ENCODE results near the gene PLEKHA5.
A peak's percentile ranks its signal among the peaks of the same experiment; 100 is the strongest.
"Not testable (repeated sequence)": the region's sequence is repeated elsewhere in the genome, so short reads cannot be mapped to it uniquely, and the experiment has no call there.

The PLEKHA5 gene

GRCh38 chr12:19394385-19394784 is 264.9 kb downstream of the PLEKHA5 start:
- ChIA-PET POLR2A (ENCODE audit: low non-redundant PET) (no interaction called here), CTCF (no interaction called here)
- DNase-seq (ENCODE audit: low spot score) = no peak
- H3K27ac ChIP-seq = no peak overlapping the region
- TF ChIP-seq, protein P1, sequence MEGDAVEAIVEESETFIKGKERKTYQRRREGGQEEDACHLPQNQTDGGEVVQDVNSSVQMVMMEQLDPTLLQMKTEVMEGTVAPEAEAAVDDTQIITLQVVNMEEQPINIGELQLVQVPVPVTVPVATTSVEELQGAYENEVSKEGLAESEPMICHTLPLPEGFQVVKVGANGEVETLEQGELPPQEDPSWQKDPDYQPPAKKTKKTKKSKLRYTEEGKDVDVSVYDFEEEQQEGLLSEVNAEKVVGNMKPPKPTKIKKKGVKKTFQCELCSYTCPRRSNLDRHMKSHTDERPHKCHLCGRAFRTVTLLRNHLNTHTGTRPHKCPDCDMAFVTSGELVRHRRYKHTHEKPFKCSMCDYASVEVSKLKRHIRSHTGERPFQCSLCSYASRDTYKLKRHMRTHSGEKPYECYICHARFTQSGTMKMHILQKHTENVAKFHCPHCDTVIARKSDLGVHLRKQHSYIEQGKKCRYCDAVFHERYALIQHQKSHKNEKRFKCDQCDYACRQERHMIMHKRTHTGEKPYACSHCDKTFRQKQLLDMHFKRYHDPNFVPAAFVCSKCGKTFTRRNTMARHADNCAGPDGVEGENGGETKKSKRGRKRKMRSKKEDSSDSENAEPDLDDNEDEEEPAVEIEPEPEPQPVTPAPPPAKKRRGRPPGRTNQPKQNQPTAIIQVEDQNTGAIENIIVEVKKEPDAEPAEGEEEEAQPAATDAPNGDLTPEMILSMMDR (conservative IDR thresholded peaks at IDR 0.05; ENCODE audit: low read depth) = no peak

DNA sequence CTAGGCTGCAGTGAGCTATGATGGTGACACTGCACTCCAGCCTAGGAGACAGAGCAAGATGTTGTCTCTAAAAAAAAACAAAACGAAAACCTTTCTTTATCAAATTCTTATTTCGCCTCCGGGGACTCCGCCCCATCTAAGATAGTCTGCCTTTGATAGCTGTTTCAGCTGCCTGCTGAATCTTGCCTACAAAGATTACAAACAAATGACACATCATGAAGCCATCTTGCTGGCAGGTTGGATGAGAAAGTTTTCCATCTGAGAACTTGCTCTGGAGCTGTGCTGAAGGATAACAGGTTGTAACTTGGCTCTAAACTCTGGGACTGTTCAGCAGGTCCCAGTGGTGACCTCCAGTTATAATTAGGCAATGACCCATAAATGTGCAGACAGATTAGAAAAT is 268.0 kb downstream of the PLEKHA5 start:
- POLR2A ChIA-PET (ENCODE audit: low non-redundant PET) = interaction anchor here (0.7 kb wide), 1 partner anchor 42 kb away, joined by 7 read pairs; the partner anchor contains the start of gene AEBP2
- no peak overlapping the region for H3K27ac ChIP-seq
- peak; percentile 78 for DNase-seq (ENCODE audit: low spot score)
- TF ChIP-seq, protein P1 (conservative IDR thresholded peaks at IDR 0.05; ENCODE audit: low read depth) = no peak
- CTCF ChIA-PET = interaction anchor here (0.7 kb wide), 1 partner anchor 119 kb away, joined by 4 read pairs; no protein-coding TSS in a partner anchor

DNA sequence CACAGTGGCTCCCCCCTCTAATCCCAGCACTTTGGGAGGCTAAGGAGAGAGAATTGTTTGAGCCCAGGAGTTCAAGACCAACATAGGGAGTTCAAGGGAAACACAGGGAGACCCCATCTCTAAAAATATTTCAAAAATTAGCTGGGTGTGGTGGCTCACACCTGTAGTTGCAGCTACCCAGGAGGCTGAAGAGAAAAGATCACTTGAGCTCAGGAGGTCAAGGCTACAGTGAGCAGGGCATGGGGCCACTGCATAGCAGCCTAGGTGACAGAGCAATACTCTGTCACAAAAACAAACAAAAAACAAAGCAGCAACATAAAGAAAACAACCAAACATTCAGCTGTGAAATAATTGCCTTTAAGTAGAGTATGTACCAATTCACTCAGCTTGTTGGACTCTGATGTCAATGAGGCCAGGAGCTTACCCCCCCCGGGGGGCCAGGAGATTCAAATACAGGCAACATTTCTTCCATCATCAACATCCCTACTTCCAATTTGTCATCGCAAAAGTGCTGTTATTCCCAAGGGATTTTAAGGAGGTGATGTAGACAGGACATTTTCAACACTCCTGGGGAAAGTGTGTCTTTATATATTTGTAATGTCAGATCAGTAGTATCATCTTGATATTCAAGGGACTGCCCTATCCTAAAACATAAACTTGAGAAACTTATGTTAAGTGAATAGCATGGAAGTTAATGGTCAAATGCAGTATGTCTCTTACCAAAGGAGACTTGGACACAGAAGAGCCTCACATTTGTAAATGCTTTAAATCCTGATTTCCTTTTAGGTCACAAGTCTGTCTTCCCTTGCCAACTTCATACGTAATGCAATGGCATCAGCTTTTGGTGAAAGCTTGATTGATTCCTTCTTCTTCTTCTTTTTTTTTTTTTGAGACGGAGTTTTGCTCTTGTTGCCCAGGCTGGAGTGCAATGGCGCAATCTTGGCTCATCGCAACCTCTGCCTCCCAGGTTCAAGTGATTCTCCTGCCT is 269.1 kb downstream of the PLEKHA5 start:
- no peak for DNase-seq (ENCODE audit: low spot score)
- TF ChIP-seq, protein P1 (conservative IDR thresholded peaks at IDR 0.05; ENCODE audit: low read depth) = no peak
- CTCF ChIA-PET = interaction anchor here (0.7 kb wide), 1 partner anchor 120 kb away, joined by 4 read pairs; no protein-coding TSS in a partner anchor
- H3K27ac ChIP-seq = no peak overlapping the region
- POLR2A ChIA-PET (ENCODE audit: low non-redundant PET) = interaction anchor here (0.7 kb wide), 1 partner anchor 41 kb away, joined by 7 read pairs; the partner anchor contains the start of gene AEBP2

DNA sequence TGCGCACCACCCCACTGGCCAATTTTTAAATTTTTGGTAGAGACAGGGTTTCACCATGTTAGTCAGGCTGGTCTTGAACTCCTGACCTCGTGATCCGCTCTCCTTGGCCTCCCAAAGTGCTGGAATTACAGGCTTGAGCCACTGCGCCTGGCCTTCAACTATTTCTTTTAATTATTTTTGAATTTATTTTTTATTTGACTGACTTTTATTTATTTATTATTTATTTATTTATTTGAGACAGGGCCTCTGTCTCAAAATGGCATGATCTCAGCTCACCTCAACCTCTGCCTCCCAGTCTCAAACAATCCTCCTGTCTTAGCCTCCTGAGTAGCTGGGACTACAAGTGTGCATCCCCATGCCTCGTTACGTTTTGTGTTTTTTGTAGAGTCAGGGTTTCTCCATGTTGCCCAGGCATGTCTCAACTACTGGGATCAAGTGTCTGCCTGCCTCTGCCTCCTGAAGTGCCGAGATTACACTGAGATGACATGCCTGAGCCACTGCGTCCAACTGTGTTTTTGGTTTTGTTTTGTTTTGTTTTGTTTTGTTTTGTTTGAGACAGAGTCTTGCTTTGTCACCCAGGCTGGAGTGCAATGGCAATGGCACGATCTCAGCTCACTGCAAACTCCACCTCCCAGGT is 271.2 kb downstream of the PLEKHA5 start:
- CTCF ChIA-PET = interaction anchor here (1.2 kb wide), 1 partner anchor 31 kb away, joined by 4 read pairs; no protein-coding TSS in a partner anchor
- POLR2A ChIA-PET (ENCODE audit: low non-redundant PET); H3K27ac ChIP-seq; DNase-seq (ENCODE audit: low spot score): not testable (repeated sequence)

DNA sequence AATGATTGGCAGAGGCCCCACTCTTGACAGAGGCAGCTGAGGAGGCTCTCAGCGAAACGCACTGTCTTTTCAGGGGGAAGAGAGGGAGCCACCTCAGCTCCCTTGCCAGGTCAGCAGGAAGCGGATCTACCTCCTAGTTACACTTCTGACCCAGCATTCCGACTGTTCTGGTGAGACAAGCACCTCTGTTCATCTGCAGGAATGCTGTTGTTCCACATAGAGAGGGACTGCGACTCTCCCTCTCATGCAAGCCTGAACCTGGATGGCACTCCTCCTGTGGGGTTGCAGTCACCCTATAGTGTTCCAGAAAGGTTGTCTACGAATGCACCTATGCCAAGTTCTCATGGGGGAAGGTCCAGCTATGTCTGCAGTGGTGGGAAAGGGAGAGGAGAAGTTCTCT is 272.7 kb downstream of the PLEKHA5 start:
- DNase-seq (ENCODE audit: low spot score) = no peak
- ChIA-PET POLR2A (ENCODE audit: low non-redundant PET) (no interaction called here), CTCF (interaction anchor here (0.7 to 1.2 kb wide), 2 partner anchors 30 to 48 kb away, joined by 4 read pairs; no protein-coding TSS in a partner anchor)
- TF ChIP-seq, protein P1 (conservative IDR thresholded peaks at IDR 0.05; ENCODE audit: low read depth) = no peak
- no peak overlapping the region for H3K27ac ChIP-seq

DNA sequence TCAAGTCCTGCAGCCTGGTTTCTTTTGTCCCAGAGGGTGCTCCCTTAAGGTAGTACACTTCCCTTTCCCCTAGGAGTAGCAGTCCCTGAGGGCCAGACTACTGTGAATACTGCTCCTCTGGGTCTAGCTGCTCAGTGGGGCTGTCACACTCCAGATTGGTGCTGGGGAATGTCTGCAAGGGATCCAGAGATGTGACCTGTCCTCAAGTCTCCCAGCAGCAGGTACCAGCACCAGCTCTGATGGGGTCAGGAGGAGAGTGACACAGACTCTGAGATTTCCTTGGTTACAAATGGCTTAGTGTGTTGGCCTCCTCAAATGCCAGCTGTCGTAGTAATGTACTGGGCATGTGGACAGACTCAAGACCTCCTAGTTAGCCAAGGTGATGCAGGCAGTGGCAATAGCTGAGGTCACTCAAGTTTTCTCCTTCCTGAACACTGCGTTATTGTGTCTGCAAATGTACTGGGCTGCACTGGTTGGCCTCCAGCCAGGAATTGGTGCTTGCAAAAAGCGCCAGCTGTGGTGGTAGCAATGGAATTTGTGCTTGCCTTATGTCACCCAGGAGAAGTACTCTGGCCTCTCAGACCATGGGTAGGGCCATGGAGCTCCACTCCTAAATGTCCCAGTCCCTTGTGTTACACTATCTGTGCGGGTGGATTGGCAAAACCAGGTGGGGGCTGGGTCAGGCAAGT is 273.4 kb downstream of the PLEKHA5 start:
- no peak overlapping the region for H3K27ac ChIP-seq
- TF ChIP-seq, protein P1 (conservative IDR thresholded peaks at IDR 0.05; ENCODE audit: low read depth) = no peak
- ChIA-PET CTCF (interaction anchor here (0.7 kb wide), 1 partner anchor 47 kb away, joined by 4 read pairs; no protein-coding TSS in a partner anchor), POLR2A (ENCODE audit: low non-redundant PET) (no interaction called here)
- no peak for DNase-seq (ENCODE audit: low spot score)

Measured in RWPE1 (cell line).